Activated CD8-positive, alpha-beta memory T cell treated with anti-CD3 and anti-CD28 coated beads, Interleukin-2, amount 10 ng/mL, durations not matched to agents 7 days and 5 days (primary cell): ENCODE data around the gene KRTAP1-5. TPM values are rescaled to one million over a fixed set of nuclear protein-coding genes. Genes with fewer than 3 reads are reported as not detected.
"Not testable (repeated sequence)": the region's sequence is repeated elsewhere in the genome, so short reads cannot be mapped to it uniquely, and the experiment has no call there.

ENCODE experiments used
- ATAC-seq: fragments of 150-1000 bp; cut with Tn5 transposase; one replicate; pipeline ENCODE4 v1.10.0; 2021; ENCODE audit warnings: moderate library complexity
- CTCF ChIA-PET: fragments of 350-600 bp; sonication (Branson Sonifier 250); formaldehyde crosslinking; loops from one replicate; lab custom pipeline; 2021; ENCODE audit warnings: antibody characterized with exemption; lab: Charles Lee
- DNase-seq: peaks from one replicate; pipeline ENCODE4 v3.0.0-alpha.2; 2020
- H3K27ac Mint-ChIP-seq: one replicate; pipeline ENCODE4 v1.8.0; 2021; ENCODE audit warnings: mild to moderate bottlenecking, mixed read lengths
- H3K27me3 Mint-ChIP-seq: one replicate; pipeline ENCODE4 v1.8.0; 2021; ENCODE audit warnings: mixed read lengths
- H3K36me3 Mint-ChIP-seq: one replicate; pipeline ENCODE4 v1.8.0; 2021; ENCODE audit warnings: mild to moderate bottlenecking, mixed read lengths
- H3K4me1 Mint-ChIP-seq: one replicate; pipeline ENCODE4 v1.8.0; 2021; ENCODE audit warnings: mixed read lengths
- H3K4me3 Mint-ChIP-seq: one replicate; pipeline ENCODE4 v1.8.0; 2021; ENCODE audit warnings: mild to moderate bottlenecking, moderate library complexity, mixed read lengths
- H3K9me3 Mint-ChIP-seq: one replicate; pipeline ENCODE4 v1.8.0; 2022; ENCODE audit warnings: low read depth, mixed read lengths
- total RNA-seq, 2 experiments: library from RNA; stranded (reverse); gene quantifications; one replicate each; pipeline ENCODE4 v1.2.3, GENCODE V29; 2021

KRTAP1-5 gene
- total RNA-seq, 2 experiments from 2014 or later, result not detected

DNA sequence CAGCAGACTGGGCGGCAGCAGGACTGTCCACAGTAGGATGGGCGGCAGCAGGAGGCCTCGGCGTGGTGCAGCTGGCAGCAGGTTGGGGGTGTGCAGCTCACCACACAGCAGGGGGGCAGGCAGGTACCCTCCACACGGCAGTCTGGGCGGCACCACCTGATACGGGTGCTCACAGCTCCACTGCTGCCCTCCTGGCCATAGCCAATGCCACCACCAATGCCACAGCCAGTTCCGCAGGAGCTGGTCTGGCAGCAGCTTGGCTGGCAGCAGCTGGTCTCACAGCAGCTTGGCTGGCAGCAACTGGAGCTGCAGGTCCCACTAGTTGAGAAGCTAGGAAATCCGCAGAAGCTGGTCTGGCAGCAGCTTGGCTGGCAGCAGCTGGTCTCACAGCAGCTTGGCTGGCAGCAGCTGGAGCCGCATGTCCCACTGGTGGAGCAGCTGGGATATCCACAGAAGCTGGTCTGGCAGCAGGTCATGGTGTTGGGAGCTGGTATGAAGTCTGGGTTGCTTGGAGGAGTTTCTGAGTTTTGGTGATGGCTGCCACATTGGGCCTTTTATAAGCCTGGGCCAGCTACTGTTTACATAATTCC lies 7.4 kb upstream of the KRTAP1-5 start, which contains the start of gene KRTAP1-3:
Gene KRTAP1-3, minus strand, starts transcription at position 529 of the 590 bp plus-strand sequence. Its CDS starts 53 bp downstream, at position 476.
- H3K27ac Mint-ChIP-seq, ATAC-seq, H3K9me3 Mint-ChIP-seq, CTCF ChIA-PET, H3K36me3 Mint-ChIP-seq, H3K4me3 Mint-ChIP-seq, H3K4me1 Mint-ChIP-seq, DNase-seq: not testable (repeated sequence)
- peaks cover 30% of the 10 kb centered on the region for H3K27me3 Mint-ChIP-seq

DNA sequence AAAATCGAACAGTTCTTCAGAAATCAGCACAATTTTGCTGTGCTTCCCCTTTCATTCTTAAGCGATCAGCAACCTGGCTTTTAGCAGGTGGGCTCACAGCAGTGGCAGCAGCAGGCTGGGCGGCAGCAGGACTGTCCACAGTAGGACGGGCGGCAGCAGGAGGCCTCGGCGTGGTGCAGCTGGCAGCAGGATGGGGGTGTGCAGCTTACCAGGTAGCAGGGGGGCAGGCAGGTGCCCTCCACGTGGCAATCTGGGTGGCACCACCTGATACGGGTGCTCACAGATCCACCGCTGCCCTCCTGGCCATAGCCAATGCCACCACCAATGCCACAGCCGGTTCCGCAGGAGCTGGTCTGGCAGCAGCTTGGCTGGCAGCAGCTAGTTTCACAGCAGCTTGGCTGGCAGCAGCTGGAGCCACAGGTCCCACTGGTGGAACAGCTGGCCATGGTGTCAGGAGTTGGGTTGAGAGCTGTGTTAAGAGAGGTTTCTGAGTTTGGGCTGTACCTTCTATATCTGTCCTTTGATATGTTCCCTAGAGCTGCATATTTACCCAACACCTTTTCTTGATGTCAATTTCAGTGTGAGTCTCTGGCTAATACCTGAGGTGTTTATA lies 2.7 kb upstream of the KRTAP1-5 start, which contains the start of gene KRTAP1-4:
Gene KRTAP1-4, minus strand, starts transcription at position 563 of the 613 bp plus-strand sequence. Its CDS starts 117 bp downstream, at position 446.
- CTCF ChIA-PET, result no interaction called here
- no peak for DNase-seq
- no peaks in the 10 kb centered on the region for H3K9me3 Mint-ChIP-seq
- no peaks in the 10 kb centered on the region for H3K36me3 Mint-ChIP-seq
- ATAC-seq, result no peak
- H3K27ac Mint-ChIP-seq, result no peak within 1 kb of the TSS
- H3K27me3 Mint-ChIP-seq, result peaks cover 52% of the 10 kb centered on the region
- no peak within 1 kb of the TSS for H3K4me3 Mint-ChIP-seq
- H3K4me1 Mint-ChIP-seq, result no peaks in the 10 kb centered on the region

DNA sequence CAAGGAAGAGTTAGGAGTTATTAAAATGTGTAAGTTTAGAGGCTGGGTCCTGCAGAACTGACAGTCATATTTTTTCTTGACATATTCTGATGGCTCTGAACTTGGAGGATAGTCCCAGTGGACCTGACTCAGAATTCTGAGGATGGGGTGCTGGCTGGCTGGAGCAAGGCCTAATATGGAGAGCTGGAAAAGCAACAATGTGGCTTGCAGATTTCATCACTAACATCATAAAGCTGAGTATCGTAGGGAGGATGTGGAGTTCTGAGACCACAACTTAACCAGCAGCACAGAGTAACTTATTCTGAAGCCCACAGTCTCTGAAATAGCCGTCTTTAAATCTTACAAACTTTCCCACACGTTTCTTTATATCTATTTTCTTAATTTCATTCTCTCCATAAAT lies 2.3 kb downstream of the KRTAP1-5 start:
- H3K36me3 Mint-ChIP-seq, result no peaks in the 10 kb centered on the region
- H3K4me1 Mint-ChIP-seq, result no peaks in the 10 kb centered on the region
- H3K27ac Mint-ChIP-seq, result no peak overlapping the region
- CTCF ChIA-PET, result no interaction called here
- ATAC-seq (no peak), DNase-seq (no peak)
- no peaks in the 10 kb centered on the region for H3K9me3 Mint-ChIP-seq
- no peak overlapping the region for H3K4me3 Mint-ChIP-seq
- peaks cover 37% of the 10 kb centered on the region for H3K27me3 Mint-ChIP-seq

DNA sequence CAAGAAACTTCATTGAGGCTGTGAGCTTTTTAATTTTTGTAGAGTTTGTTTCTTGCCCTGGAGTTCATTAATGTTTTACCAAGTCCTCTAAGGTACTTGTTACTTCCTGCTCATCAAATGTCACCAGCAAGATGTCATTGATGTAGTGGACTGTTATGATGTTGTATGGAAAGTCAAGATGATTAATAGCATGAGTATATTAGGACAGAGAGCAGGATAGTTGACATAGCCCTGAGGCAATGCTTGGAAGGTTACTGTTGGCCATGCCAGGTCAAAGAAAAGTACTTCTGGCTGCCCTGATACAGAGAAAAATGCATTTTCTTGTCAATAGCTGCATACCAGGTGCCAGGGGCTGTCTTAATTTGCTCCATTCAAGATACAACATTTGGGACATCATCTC lies 6.7 kb downstream of the KRTAP1-5 start:
- H3K27ac Mint-ChIP-seq, result no peak overlapping the region
- H3K36me3 Mint-ChIP-seq, result no peaks in the 10 kb centered on the region
- ATAC-seq, result no peak
- H3K27me3 Mint-ChIP-seq, result peaks cover 17% of the 10 kb centered on the region
- CTCF ChIA-PET, result no interaction called here
- DNase-seq, result no peak
- no peaks in the 10 kb centered on the region for H3K4me1 Mint-ChIP-seq
- no peaks in the 10 kb centered on the region for H3K9me3 Mint-ChIP-seq
- no peak overlapping the region for H3K4me3 Mint-ChIP-seq

DNA sequence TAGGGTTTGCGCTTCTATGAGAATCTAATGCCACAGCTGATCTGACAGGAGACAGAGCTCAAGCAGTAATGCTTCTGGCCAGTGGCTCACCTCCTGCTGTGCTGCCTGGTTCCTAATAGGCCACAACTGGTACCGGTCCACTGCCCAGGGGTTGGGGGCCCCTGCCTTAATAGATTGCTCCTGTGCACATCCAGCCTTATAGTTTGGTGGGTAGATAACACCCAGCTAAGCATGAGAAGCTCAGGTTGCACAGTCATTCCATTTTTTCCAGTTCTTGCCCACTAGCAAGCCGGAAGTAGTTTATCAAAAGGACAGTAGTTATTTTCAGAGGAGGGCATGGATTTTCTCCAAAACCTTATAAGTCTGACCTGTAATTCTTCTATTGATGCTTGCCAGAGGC lies 7.6 kb downstream of the KRTAP1-5 start:
- peaks cover 15% of the 10 kb centered on the region for H3K27me3 Mint-ChIP-seq
- no peak overlapping the region for H3K4me3 Mint-ChIP-seq
- no peak for ATAC-seq
- DNase-seq, result no peak
- no peaks in the 10 kb centered on the region for H3K4me1 Mint-ChIP-seq
- no peaks in the 10 kb centered on the region for H3K9me3 Mint-ChIP-seq
- CTCF ChIA-PET, result interaction anchor here (0.7 kb wide), 1 partner anchor 45 kb away, joined by 3 read pairs; no protein-coding TSS in a partner anchor
- H3K27ac Mint-ChIP-seq, result no peak overlapping the region
- no peaks in the 10 kb centered on the region for H3K36me3 Mint-ChIP-seq

DNA sequence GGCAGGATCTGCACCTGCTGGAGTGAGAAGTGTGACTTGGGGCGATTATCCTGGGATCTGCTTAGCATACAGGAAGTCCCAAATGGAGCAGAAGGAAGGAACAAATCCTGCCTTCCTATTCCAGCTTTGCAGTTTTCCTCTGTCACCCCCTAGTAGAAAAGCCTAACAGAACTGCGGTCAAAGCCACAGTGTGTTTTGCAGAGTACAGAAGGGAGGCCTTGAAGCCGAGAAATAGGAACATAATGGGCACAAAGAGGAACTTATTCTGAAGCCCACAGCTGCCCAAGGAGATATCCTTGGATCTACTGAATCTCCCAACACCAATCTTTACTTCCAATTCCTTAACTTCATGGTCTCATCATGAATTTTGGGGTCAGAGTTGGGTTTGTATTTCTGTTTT lies 8.5 kb downstream of the KRTAP1-5 start:
- DNase-seq (no peak), ATAC-seq (no peak)
- H3K9me3 Mint-ChIP-seq, result no peaks in the 10 kb centered on the region
- no peaks in the 10 kb centered on the region for H3K36me3 Mint-ChIP-seq
- H3K27me3 Mint-ChIP-seq, result peaks cover 13% of the 10 kb centered on the region
- H3K4me3 Mint-ChIP-seq, result no peak overlapping the region
- CTCF ChIA-PET, result no interaction called here
- no peaks in the 10 kb centered on the region for H3K4me1 Mint-ChIP-seq
- H3K27ac Mint-ChIP-seq, result no peak overlapping the region

DNA sequence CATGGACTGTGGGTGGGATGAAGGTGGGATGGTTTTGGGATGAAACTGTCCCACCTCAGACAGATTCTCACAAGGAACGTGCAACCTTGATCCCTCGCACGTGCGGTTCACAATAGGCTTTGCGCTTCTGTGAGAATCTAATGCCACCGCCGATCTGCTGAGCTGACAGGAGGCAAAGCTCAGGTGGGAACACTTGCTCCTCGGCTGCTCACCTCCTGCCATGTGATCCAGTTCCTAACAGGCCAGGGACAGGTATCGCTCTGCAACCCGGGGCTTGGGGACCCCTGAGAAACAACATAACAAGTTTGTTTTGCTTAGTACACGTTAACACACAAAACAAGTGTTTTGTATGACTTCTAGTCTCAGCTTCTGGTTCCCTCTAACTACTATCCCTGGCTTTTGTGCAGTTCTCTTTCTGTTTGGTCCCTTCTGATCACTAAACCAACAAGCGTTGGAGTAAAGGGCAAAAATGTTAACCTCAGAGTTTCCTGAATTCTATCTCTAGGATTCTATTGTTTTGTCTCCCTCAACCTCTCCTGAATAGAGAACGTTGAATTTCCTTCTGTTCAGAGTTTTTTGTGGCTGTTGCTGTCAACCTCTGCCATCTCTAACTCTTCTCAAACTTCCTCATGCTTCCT lies 10.3 kb downstream of the KRTAP1-5 start:
- Mint-ChIP-seq H3K9me3 (no peaks in the 10 kb centered on the region), H3K27ac (no peak overlapping the region), H3K27me3 (peaks cover 14% of the 10 kb centered on the region), H3K4me1 (no peaks in the 10 kb centered on the region), H3K36me3 (no peaks in the 10 kb centered on the region), H3K4me3 (no peak overlapping the region)
- ATAC-seq (no peak), DNase-seq (no peak)
- CTCF ChIA-PET, result no interaction called here

DNA sequence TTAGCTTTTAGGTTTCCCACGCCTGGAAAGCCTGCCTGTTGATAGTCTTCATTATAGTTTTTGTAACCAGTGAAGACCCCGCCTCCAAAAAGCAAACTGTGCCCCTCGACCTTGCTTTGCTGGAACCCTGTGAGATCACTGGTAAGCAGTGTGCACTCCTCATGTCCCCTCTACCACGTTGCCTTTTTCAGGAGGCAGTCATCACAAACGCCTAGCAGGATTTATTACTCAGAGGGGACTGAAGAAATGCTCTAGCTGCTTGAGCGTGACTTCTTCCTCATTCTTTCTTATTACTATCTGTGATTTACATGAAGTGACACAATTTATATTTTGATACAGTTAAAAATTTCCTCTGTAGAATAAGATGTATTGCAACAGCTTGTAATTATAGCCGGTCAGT lies 11.6 kb downstream of the KRTAP1-5 start:
- Mint-ChIP-seq H3K27me3 (peaks cover 17% of the 10 kb centered on the region), H3K4me3 (no peak overlapping the region), H3K4me1 (no peaks in the 10 kb centered on the region), H3K27ac (no peak overlapping the region), H3K9me3 (no peaks in the 10 kb centered on the region), H3K36me3 (no peaks in the 10 kb centered on the region)
- DNase-seq (no peak), ATAC-seq (no peak)
- CTCF ChIA-PET, result no interaction called here

DNA sequence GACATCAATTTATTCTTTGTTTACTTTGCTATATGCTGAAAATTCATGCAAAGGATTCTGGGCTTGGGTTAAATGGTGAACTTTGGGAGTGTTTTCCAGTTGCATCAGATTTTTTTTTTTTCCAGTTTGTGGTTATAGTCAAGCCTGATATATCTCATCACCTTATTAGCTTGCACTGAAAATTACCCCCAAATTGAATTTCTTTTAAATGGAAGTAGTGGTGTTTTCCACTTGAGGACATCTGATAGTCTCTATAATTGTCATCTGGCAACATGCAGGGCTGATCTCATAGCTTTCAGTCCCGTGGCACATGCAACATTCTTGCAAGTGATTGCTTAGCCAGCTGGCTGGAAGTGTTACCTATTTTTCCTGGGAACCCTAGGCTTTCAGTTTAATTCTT lies 13.4 kb downstream of the KRTAP1-5 start:
- CTCF ChIA-PET, result interaction anchor here (0.9 kb wide), 1 partner anchor 13 kb away, joined by 3 read pairs; no protein-coding TSS in a partner anchor
- H3K27me3 Mint-ChIP-seq, result peaks cover 23% of the 10 kb centered on the region
- no peaks in the 10 kb centered on the region for H3K9me3 Mint-ChIP-seq
- DNase-seq, result no peak
- H3K27ac Mint-ChIP-seq, result no peak overlapping the region
- no peaks in the 10 kb centered on the region for H3K4me1 Mint-ChIP-seq
- no peak overlapping the region for H3K4me3 Mint-ChIP-seq
- no peaks in the 10 kb centered on the region for H3K36me3 Mint-ChIP-seq
- ATAC-seq, result no peak

DNA sequence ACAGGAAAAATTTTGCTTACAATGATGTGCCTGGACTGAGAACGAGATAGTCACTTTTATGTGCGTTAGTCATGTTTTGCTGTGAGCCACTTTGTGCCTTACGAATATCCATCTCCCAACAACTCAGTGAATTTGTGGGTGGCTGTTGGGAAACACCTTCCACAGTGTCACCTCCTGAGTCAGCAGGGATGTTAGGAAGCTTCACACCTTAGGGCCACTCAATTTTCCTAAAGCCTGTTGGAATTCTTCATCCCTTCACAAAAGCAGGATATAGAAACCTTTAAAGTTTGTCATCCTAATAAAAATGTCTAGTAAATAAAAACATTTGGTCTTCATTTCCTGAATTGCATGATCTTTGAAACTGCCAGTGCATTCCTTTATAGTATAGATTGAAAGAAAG lies 13.8 kb downstream of the KRTAP1-5 start:
- ATAC-seq (no peak), DNase-seq (no peak)
- Mint-ChIP-seq H3K27ac (no peak overlapping the region), H3K36me3 (no peaks in the 10 kb centered on the region), H3K4me3 (no peak overlapping the region), H3K9me3 (no peaks in the 10 kb centered on the region), H3K27me3 (peaks cover 25% of the 10 kb centered on the region), H3K4me1 (no peaks in the 10 kb centered on the region)
- CTCF ChIA-PET, result no interaction called here

DNA sequence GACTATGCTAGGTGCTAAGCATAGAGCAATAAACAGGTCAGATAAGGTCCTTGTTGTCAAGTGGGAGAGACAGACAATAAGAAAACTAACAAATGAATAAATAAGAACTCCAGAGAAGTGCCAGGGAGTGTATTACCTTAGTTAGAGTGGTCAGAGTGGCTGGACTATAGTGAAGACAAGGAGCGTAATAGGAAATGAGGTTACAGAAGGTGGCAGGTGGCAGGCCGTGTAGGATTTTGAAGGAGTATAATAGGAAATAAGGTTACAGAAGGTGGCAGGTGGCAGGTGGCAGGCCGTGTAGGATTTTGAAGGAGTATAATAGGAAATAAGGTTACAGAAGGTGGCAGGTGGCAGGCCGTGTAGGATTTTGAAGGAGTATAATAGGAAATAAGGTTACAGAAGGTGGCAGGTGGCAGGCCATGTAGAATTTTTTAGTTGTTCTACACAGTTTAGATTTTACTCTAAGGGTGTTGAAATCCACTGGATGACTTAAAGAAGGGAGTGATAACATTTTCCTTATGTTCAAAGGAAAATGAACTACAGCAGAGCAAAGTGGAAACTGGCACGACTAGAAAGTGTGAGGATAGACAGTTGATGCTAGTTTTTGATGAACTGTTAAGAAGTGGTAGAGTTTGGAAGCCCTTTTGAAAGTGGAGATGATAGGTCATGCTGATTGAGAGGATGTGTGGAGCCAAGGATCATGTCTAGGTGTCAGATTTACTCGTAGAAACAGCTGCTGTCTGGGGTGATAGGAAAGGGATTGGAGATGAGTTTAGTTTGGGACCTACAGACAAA lies 14.5 kb downstream of the KRTAP1-5 start:
- Mint-ChIP-seq H3K4me3 (no peak overlapping the region), H3K27ac (no peak overlapping the region), H3K36me3 (no peaks in the 10 kb centered on the region), H3K9me3 (no peaks in the 10 kb centered on the region), H3K27me3 (peaks cover 25% of the 10 kb centered on the region), H3K4me1 (no peaks in the 10 kb centered on the region)
- ATAC-seq, result no peak
- CTCF ChIA-PET, result no interaction called here
- DNase-seq, result no peak

- peaks cover 18% of the 10 kb centered on the region for H3K27me3 Mint-ChIP-seq
- no peak overlapping the region for H3K4me3 Mint-ChIP-seq
- no peak overlapping the region for H3K27ac Mint-ChIP-seq
- CTCF ChIA-PET, result no interaction called here
- H3K36me3 Mint-ChIP-seq, result no peaks in the 10 kb centered on the region
- DNase-seq (no peak), ATAC-seq (no peak)
- H3K9me3 Mint-ChIP-seq, result no peaks in the 10 kb centered on the region
- H3K4me1 Mint-ChIP-seq, result no peaks in the 10 kb centered on the region
Observed at GRCh38 chr17:41010441-41010840, 16.6 kb downstream of the KRTAP1-5 start.

GRCh38 chr17:41009936-41010335 lies 17.1 kb downstream of the KRTAP1-5 start:
- CTCF ChIA-PET, result no interaction called here
- H3K27ac Mint-ChIP-seq, result no peak overlapping the region
- DNase-seq (no peak), ATAC-seq (no peak)
- peaks cover 16% of the 10 kb centered on the region for H3K27me3 Mint-ChIP-seq
- no peaks in the 10 kb centered on the region for H3K9me3 Mint-ChIP-seq
- H3K4me3 Mint-ChIP-seq, result no peak overlapping the region
- no peaks in the 10 kb centered on the region for H3K4me1 Mint-ChIP-seq
- no peaks in the 10 kb centered on the region for H3K36me3 Mint-ChIP-seq
